Stimulated activated CD8-positive, alpha-beta memory T cell treated with anti-CD3 and anti-CD28 coated beads, Interleukin-4, amount 100 ng/mL, for 1 hour (primary cell): ENCODE measurements around the gene MIDN.

ENCODE experiments used
- DNase-seq, 2 donors: peaks; one replicate each; pipeline ENCODE4 v3.0.0-alpha.2; 2020; ENCODE audit warnings: low read depth in 2 of 2, low spot score in 1 of 2

MIDN gene

GRCh38 chr19:1280636-1281568 lies 32.5 kb downstream of the MIDN start:
- no peak for DNase-seq

GRCh38 chr19:1281569-1282287 lies 33.3 kb downstream of the MIDN start:
- no peak for DNase-seq

DNA sequence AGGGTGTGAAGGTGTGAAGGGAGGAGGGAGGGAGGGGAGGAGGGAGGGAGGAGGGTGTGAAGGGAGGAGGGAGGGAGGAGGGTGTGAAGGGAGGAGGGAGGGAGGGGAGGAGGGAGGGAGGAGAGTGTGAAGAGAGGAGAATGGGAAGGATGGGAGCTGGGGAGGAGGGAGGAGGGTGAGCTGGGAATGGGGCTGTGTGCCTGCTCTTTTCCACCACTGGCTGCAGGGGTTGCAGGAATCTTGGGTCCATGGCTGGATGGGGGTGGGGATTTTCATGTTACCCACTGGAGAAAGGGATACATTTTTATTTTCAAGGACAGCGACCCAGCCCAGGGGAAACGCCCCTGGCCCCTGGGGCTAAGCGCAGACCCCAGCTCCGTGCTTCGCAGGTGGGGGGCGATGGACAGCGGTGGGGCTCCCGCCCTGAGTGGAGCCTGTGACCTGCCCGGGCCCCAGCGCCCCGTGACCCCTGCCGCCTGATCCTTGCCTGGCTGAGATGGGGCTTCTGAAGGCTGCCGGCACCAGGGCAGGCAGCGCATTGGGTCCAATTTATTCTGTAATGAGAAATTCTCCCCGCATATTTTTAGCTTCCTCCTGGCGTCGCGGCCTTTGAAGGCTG lies 34.3 kb downstream of the MIDN start:
- no peak for DNase-seq

- no peak for DNase-seq
Measured at GRCh38 chr19:1283207-1283916, 35.0 kb downstream of the MIDN start.

GRCh38 chr19:1283917-1284292 lies 35.5 kb downstream of the MIDN start:
- DNase-seq: no peak

- no peak for DNase-seq
Measured at GRCh38 chr19:1284293-1284978, 36.1 kb downstream of the MIDN start.

- no peak for DNase-seq
Measured at GRCh38 chr19:1284979-1285736, 36.8 kb downstream of the MIDN start.

- no peak for DNase-seq
Measured at GRCh38 chr19:1285737-1286360, 37.5 kb downstream of the MIDN start, which contains the start of gene EFNA2. Gene EFNA2 (plus strand): TSS chr19:1285873. CDS start chr19:1286169, 296 bp downstream.

GRCh38 chr19:1286487-1287353 lies 38.3 kb downstream of the MIDN start:
- DNase-seq: no peak

DNA sequence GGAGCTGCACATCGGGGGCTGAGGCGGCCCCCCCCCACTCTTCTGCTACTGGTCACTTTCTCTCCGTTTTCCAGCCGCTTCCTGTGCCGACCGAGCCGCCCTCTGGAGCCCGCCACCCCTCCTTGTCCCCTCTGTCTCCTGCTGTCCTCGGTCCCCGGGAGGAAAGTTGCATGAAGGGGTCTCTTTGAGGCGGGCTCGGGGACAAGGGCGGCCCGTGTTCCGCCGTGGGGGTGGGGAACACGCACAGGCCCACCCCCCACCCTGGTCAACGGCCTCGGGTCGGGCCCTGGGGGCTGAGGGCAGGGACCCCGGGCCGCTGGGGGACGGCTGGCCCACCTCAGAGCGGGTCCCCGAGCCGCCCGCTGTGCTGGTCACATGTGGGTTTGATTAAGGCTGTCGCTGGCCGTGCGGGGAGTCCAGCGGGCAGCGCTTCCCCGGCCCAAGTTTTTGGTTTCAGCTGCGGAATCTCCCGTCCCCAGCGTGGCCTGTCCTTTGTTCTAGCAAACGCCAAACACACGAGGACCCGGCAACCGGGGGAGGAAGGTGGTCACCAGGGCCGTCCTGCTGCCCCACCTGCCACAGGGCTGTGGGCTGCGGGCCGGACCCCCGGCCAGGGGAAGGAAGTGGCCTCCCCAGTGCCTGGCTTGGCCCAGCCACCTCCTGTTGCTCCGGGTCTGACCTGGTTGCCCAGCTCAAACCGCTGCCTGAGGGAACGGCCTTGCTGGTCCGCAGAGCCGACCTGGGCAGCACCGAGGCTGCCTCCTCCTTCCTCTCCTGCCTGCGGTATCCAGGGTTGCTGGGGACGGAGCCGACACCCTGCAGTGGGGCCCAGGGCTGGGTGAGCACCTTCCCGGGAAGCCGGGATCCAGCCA lies 39.2 kb downstream of the MIDN start:
- no peak for DNase-seq

DNA sequence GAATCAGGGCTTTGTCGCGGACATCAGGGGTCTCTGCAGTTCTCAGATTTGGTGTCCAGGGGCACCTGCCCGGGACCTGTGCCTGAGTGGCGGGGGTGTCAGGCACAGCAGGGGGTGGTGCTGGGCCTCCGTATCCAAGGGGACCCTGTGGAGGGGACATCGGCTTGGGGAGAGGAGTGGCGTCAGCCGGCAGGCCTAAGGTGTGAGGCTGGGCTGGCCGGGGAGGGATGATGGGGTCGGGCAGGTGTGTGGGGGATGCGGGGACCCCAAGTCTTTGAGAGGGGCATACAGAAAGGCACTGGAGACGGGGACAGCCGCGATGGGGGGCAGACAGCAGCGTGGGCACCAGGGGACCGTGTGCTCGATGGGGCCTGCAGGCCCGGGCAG lies 39.8 kb downstream of the MIDN start:
- DNase-seq: no peak

GRCh38 chr19:1288833-1289685 lies 40.7 kb downstream of the MIDN start:
- DNase-seq: no peak

DNA sequence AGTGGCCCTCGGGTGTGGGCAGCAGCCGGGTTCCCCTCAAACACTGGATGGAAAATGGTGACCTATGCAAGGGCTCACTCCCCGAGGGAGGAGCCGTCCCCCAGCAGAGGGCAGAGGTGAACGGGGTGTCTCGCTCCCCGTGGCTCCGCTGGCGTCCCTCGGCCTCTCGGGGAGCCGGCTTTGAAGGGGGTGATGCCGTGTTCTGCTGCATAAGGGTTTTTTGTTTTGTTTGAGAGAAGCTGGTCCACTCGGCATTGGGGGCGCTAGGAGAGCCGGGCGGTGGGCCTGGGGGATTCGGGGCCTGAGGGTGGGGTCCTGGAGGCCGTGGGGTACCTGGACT lies 41.3 kb downstream of the MIDN start:
- DNase-seq: no peak

DNA sequence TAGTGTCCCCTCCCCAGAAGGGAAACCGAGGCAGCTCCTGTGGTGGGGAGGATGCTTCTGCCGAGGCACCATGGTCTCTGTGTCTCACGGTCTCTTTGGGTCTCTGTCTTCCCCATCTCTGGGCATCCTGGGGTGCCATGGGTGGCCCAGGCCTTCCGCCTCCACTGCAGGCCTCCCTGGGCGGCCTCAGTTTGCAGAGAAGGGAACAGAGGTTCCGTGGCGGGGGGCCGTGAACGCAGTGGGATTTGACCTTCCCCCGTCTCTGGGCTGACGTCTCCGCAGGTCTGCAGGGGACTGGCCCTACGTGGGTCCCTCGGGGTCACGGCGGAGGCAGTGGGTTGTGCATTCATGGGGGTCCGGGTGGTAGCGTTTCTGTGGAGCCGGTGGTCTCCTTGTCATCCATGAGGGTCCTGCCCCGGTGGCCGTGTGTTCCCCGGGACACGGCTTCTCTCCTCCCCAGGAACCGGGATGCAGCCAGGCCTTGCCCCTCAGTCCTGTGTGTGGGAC lies 41.9 kb downstream of the MIDN start:
- no peak for DNase-seq

DNA sequence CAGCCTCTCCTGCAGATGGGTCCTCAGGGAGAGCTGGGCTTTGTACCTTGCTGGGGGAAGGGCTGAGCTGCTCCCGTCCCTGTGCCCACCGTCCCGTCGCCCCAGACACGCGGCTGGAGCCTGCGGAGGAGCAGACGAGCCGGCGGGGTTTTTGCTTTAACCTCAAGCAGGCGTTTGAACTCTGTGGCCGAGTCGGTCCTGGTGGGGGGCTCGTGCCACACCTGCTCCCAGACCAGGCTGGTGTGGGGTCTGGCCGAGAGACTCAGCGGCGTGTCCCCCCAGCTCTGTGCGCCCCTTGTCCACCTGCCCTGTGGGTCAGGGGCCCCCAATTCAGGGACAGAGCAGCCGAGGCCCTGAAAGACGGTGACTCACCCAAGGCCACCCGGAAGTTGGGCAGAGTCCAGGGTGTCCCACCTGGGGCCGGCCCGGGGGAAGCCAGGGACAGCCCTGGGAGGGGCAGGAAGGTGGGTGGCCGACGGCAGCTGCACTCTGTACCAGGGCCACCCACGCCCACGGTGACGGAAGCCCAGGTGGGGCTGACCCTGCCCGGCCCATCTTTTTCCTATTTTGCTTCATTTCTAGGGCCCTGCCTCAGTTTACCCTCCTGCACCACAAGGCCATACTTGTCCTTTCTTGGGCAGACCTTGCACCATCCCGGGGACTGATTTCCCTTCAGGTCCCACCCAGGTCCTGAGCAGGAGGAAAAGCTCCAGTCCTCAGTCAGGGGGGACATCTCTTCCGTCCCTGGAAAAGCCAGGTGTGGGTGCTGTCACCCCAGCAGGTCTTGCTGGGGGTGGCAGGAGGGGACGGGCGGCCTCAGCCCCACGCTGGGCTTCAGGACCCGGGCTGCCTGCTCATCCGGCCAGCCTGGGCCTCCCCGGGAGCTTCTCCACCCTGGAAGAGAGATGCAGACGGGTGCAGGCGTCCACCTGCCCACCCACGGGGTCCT lies 42.6 kb downstream of the MIDN start:
- DNase-seq: no peak
